Measurements from ENCODE around the gene BFSP1. TPM values are rescaled to one million over a fixed set of nuclear protein-coding genes. Genes with fewer than 3 reads are reported as not detected.

The BFSP1 gene
- total and polyA plus RNA-seq, 2 experiments from 2014 or later, result 2.7 to 4.9 TPM

- Histone ChIP-seq H3F3A (replicated peaks; ENCODE audit: low read depth) (no peaks in the 10 kb centered on the region), H3K36me3 (ENCODE audit: insufficient read depth) (no peaks in the 10 kb centered on the region), H2AFZ (no peak overlapping the region), H3K4me1 (ENCODE audit: insufficient read depth) (no peaks in the 10 kb centered on the region), H3K4me2 (no peak overlapping the region), H3K79me2 (replicated peaks; ENCODE audit: insufficient read depth) (no peaks in the 10 kb centered on the region), H3K27ac (ENCODE audit: low read depth) (no peak overlapping the region), H3K4me3 (no peak overlapping the region), H4K20me1 (replicated peaks; ENCODE audit: insufficient read depth) (no peaks in the 10 kb centered on the region), H3K9me2 (ENCODE audit: insufficient read depth) (no peaks in the 10 kb centered on the region), H3K27me3 (ENCODE audit: insufficient read depth) (no peaks in the 10 kb centered on the region)
- Mint-ChIP-seq H3K36me3 (ENCODE audit: low read depth) (no peaks in the 10 kb centered on the region), H3K4me1 (no peaks in the 10 kb centered on the region), H3K9me3 (no peaks in the 10 kb centered on the region), H3K4me3 (no peak overlapping the region), H3K27me3 (ENCODE audit: insufficient read depth, low read depth, poor library complexity) (peaks cover 3% of the 10 kb centered on the region), H3K27ac (no peak overlapping the region)
- TF ChIP-seq, protein P1, sequence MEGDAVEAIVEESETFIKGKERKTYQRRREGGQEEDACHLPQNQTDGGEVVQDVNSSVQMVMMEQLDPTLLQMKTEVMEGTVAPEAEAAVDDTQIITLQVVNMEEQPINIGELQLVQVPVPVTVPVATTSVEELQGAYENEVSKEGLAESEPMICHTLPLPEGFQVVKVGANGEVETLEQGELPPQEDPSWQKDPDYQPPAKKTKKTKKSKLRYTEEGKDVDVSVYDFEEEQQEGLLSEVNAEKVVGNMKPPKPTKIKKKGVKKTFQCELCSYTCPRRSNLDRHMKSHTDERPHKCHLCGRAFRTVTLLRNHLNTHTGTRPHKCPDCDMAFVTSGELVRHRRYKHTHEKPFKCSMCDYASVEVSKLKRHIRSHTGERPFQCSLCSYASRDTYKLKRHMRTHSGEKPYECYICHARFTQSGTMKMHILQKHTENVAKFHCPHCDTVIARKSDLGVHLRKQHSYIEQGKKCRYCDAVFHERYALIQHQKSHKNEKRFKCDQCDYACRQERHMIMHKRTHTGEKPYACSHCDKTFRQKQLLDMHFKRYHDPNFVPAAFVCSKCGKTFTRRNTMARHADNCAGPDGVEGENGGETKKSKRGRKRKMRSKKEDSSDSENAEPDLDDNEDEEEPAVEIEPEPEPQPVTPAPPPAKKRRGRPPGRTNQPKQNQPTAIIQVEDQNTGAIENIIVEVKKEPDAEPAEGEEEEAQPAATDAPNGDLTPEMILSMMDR (conservative IDR thresholded peaks at IDR 0.05; ENCODE audit: low read depth in 2 of 2), result no peak
- TF ChIP-seq NANOG (IDR thresholded peaks at IDR 0.05; ENCODE audit: borderline replicate concordance), result no peak
- no peak for TF ChIP-seq CREB1 (CRISPR knock-in tag; IDR thresholded peaks at IDR 0.05; ENCODE audit: low read depth)
- no peak for TF ChIP-seq STAT1 (IDR thresholded peaks at IDR 0.05; ENCODE audit: unreplicated experiment)
- no peak for TF ChIP-seq EZH2 (IDR thresholded peaks at IDR 0.05; ENCODE audit: low read depth, unreplicated experiment)
- TF ChIP-seq, protein P2, sequence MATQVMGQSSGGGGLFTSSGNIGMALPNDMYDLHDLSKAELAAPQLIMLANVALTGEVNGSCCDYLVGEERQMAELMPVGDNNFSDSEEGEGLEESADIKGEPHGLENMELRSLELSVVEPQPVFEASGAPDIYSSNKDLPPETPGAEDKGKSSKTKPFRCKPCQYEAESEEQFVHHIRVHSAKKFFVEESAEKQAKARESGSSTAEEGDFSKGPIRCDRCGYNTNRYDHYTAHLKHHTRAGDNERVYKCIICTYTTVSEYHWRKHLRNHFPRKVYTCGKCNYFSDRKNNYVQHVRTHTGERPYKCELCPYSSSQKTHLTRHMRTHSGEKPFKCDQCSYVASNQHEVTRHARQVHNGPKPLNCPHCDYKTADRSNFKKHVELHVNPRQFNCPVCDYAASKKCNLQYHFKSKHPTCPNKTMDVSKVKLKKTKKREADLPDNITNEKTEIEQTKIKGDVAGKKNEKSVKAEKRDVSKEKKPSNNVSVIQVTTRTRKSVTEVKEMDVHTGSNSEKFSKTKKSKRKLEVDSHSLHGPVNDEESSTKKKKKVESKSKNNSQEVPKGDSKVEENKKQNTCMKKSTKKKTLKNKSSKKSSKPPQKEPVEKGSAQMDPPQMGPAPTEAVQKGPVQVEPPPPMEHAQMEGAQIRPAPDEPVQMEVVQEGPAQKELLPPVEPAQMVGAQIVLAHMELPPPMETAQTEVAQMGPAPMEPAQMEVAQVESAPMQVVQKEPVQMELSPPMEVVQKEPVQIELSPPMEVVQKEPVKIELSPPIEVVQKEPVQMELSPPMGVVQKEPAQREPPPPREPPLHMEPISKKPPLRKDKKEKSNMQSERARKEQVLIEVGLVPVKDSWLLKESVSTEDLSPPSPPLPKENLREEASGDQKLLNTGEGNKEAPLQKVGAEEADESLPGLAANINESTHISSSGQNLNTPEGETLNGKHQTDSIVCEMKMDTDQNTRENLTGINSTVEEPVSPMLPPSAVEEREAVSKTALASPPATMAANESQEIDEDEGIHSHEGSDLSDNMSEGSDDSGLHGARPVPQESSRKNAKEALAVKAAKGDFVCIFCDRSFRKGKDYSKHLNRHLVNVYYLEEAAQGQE (IDR thresholded peaks at IDR 0.05; ENCODE audit: unreplicated experiment), result no peak
- TF ChIP-seq, protein P3, sequence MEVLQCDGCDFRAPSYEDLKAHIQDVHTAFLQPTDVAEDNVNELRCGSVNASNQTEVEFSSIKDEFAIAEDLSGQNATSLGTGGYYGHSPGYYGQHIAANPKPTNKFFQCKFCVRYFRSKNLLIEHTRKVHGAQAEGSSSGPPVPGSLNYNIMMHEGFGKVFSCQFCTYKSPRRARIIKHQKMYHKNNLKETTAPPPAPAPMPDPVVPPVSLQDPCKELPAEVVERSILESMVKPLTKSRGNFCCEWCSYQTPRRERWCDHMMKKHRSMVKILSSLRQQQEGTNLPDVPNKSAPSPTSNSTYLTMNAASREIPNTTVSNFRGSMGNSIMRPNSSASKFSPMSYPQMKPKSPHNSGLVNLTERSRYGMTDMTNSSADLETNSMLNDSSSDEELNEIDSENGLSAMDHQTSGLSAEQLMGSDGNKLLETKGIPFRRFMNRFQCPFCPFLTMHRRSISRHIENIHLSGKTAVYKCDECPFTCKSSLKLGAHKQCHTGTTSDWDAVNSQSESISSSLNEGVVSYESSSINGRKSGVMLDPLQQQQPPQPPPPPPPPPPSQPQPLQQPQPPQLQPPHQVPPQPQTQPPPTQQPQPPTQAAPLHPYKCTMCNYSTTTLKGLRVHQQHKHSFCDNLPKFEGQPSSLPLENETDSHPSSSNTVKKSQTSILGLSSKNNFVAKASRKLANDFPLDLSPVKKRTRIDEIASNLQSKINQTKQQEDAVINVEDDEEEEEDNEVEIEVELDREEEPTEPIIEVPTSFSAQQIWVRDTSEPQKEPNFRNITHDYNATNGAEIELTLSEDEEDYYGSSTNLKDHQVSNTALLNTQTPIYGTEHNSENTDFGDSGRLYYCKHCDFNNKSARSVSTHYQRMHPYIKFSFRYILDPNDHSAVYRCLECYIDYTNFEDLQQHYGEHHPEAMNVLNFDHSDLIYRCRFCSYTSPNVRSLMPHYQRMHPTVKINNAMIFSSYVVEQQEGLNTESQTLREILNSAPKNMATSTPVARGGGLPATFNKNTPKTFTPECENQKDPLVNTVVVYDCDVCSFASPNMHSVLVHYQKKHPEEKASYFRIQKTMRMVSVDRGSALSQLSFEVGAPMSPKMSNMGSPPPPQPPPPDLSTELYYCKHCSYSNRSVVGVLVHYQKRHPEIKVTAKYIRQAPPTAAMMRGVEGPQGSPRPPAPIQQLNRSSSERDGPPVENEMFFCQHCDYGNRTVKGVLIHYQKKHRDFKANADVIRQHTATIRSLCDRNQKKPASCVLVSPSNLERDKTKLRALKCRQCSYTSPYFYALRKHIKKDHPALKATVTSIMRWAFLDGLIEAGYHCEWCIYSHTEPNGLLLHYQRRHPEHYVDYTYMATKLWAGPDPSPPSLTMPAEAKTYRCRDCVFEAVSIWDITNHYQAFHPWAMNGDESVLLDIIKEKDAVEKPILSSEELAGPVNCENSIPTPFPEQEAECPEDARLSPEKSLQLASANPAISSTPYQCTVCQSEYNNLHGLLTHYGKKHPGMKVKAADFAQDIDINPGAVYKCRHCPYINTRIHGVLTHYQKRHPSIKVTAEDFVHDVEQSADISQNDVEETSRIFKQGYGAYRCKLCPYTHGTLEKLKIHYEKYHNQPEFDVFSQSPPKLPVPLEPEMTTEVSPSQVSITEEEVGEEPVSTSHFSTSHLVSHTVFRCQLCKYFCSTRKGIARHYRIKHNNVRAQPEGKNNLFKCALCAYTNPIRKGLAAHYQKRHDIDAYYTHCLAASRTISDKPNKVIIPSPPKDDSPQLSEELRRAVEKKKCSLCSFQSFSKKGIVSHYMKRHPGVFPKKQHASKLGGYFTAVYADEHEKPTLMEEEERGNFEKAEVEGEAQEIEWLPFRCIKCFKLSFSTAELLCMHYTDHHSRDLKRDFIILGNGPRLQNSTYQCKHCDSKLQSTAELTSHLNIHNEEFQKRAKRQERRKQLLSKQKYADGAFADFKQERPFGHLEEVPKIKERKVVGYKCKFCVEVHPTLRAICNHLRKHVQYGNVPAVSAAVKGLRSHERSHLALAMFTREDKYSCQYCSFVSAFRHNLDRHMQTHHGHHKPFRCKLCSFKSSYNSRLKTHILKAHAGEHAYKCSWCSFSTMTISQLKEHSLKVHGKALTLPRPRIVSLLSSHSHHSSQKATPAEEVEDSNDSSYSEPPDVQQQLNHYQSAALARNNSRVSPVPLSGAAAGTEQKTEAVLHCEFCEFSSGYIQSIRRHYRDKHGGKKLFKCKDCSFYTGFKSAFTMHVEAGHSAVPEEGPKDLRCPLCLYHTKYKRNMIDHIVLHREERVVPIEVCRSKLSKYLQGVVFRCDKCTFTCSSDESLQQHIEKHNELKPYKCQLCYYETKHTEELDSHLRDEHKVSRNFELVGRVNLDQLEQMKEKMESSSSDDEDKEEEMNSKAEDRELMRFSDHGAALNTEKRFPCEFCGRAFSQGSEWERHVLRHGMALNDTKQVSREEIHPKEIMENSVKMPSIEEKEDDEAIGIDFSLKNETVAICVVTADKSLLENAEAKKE (CRISPR knock-in tag; IDR thresholded peaks at IDR 0.05), result no peak
- no peak for TF ChIP-seq ZNF114 (CRISPR knock-in tag; IDR thresholded peaks at IDR 0.05)
- no peak for TF ChIP-seq EZH2phosphoT487 (IDR thresholded peaks at IDR 0.05; ENCODE audit: unreplicated experiment)
- no peak for TF ChIP-seq POLR2AphosphoS5 (IDR thresholded peaks at IDR 0.05; ENCODE audit: low read depth)
- no peak for TF ChIP-seq ZNF331 (CRISPR knock-in tag; IDR thresholded peaks at IDR 0.05; ENCODE audit: low read depth)
- no peak for TF ChIP-seq JUNB (IDR thresholded peaks at IDR 0.05; ENCODE audit: unreplicated experiment)
- TF ChIP-seq, protein P4, sequence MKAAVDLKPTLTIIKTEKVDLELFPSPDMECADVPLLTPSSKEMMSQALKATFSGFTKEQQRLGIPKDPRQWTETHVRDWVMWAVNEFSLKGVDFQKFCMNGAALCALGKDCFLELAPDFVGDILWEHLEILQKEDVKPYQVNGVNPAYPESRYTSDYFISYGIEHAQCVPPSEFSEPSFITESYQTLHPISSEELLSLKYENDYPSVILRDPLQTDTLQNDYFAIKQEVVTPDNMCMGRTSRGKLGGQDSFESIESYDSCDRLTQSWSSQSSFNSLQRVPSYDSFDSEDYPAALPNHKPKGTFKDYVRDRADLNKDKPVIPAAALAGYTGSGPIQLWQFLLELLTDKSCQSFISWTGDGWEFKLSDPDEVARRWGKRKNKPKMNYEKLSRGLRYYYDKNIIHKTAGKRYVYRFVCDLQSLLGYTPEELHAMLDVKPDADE (IDR thresholded peaks at IDR 0.05), result no peak
- ATAC-seq, result no peak
- no peak for DNase-seq (ENCODE audit: low spot score)
These were observed 83.1 kb downstream of the BFSP1 start for GRCh38 chr20:17448071-17448470.
